ENCODE data around the gene SYVN1.

- TF ChIP-seq POLR2A (IDR thresholded peaks at IDR 0.05) (no peak), POLR2AphosphoS5 (IDR thresholded peaks at IDR 0.05; ENCODE audit: insufficient read depth in 1 of 2, low read depth in 1 of 2) (no peak)
- TF ChIP-seq, protein P1, sequence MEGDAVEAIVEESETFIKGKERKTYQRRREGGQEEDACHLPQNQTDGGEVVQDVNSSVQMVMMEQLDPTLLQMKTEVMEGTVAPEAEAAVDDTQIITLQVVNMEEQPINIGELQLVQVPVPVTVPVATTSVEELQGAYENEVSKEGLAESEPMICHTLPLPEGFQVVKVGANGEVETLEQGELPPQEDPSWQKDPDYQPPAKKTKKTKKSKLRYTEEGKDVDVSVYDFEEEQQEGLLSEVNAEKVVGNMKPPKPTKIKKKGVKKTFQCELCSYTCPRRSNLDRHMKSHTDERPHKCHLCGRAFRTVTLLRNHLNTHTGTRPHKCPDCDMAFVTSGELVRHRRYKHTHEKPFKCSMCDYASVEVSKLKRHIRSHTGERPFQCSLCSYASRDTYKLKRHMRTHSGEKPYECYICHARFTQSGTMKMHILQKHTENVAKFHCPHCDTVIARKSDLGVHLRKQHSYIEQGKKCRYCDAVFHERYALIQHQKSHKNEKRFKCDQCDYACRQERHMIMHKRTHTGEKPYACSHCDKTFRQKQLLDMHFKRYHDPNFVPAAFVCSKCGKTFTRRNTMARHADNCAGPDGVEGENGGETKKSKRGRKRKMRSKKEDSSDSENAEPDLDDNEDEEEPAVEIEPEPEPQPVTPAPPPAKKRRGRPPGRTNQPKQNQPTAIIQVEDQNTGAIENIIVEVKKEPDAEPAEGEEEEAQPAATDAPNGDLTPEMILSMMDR (IDR thresholded peaks at IDR 0.05): no peak
Measured at GRCh38 chr11:65128182-65129145, 5.9 kb downstream of the SYVN1 start.
